HEK293 (cell line): Measurements from ENCODE around the gene KIAA1328.

Experiments
- IKZF3 ChIP-seq: fragments of 450-650 bp; IDR thresholded peaks from 2 replicates; pipeline ENCODE4 v1.5.0; 2018; ENCODE audit warnings: missing biosample characterization, mild to moderate bottlenecking, missing genetic modification characterization, moderate library complexity
- ZNF146 ChIP-seq: fragments of 450-650 bp; formaldehyde crosslinking; IDR thresholded peaks from 2 replicates; pipeline ENCODE4 v1.5.1; 2016; ENCODE audit warnings: missing biosample characterization, missing genetic modification characterization
- ZNF366 ChIP-seq: fragments of 450-650 bp; formaldehyde crosslinking; conservative IDR thresholded peaks from 2 replicates; pipeline ENCODE4 v1.5.1; 2016; ENCODE audit warnings: missing biosample characterization, missing genetic modification characterization
- ZNF394 ChIP-seq: fragments of 450-650 bp; formaldehyde crosslinking; IDR thresholded peaks from 2 replicates; pipeline ENCODE4 v1.5.1; 2016; ENCODE audit warnings: missing biosample characterization, missing genetic modification characterization, mild to moderate bottlenecking, moderate library complexity, borderline replicate concordance
- ZNF670 ChIP-seq: fragments of 450-650 bp; formaldehyde crosslinking; IDR thresholded peaks from 2 replicates; pipeline ENCODE4 v1.5.1; 2016; ENCODE audit warnings: missing biosample characterization, missing genetic modification characterization, low read depth
- ZNF792 ChIP-seq: fragments of 450-650 bp; formaldehyde crosslinking; IDR thresholded peaks from 2 replicates; pipeline ENCODE4 v1.5.1; 2016; ENCODE audit warnings: missing biosample characterization, missing genetic modification characterization
- TF ChIP-seq, protein P1 (sequence below): sonication (generic); formaldehyde crosslinking; IDR thresholded peaks from 2 replicates; pipeline ENCODE4 v1.8.1; 2022; ENCODE audit warnings: mild to moderate bottlenecking, moderate library complexity, missing genetic modification reagents
- TF ChIP-seq, protein P2 (sequence below): fragments of 450-650 bp; formaldehyde crosslinking; IDR thresholded peaks from 2 replicates; pipeline ENCODE4 v1.5.1; 2016; ENCODE audit warnings: missing biosample characterization, missing genetic modification characterization
- TF ChIP-seq, protein P3 (sequence below): fragments of 450-650 bp; formaldehyde crosslinking; IDR thresholded peaks from 2 replicates; pipeline ENCODE4 v1.5.1; 2016; ENCODE audit warnings: missing biosample characterization, missing genetic modification characterization
- TF ChIP-seq, protein P4 (sequence below): fragments of 450-650 bp; IDR thresholded peaks from 2 replicates; pipeline ENCODE4 v1.5.1; 2018; ENCODE audit warnings: missing biosample characterization, missing genetic modification characterization

DNA sequence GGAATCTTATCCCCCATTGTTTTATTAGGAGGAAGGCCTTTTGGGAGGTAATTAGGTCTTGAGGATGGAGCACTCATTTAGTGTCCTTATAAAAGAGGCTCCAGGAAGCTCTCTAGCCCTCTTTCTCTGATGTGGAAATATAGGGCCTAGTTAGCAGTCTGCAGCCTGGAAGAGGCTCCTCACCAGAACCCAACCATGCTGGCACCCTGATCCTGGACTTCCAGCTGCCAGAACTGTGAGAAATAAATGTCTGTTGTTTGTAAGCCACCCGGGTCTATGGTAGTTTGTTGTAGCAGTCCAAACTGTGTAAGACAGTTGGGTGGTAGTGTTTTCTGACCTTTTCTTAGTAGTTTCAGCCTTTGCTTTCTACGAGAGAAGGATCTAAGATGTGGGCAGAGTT is 100.7 kb downstream of the KIAA1328 start:
- TF ChIP-seq ZNF792 (tag by site-specific recombination): no peak
- TF ChIP-seq ZNF366 (tag by site-specific recombination): no peak
- TF ChIP-seq, protein P1, sequence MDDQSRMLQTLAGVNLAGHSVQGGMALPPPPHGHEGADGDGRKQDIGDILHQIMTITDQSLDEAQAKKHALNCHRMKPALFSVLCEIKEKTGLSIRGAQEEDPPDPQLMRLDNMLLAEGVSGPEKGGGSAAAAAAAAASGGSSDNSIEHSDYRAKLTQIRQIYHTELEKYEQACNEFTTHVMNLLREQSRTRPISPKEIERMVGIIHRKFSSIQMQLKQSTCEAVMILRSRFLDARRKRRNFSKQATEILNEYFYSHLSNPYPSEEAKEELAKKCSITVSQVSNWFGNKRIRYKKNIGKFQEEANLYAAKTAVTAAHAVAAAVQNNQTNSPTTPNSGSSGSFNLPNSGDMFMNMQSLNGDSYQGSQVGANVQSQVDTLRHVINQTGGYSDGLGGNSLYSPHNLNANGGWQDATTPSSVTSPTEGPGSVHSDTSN: no peak
- no peak for TF ChIP-seq IKZF3 (tag by site-specific recombination)
- TF ChIP-seq, protein P2, sequence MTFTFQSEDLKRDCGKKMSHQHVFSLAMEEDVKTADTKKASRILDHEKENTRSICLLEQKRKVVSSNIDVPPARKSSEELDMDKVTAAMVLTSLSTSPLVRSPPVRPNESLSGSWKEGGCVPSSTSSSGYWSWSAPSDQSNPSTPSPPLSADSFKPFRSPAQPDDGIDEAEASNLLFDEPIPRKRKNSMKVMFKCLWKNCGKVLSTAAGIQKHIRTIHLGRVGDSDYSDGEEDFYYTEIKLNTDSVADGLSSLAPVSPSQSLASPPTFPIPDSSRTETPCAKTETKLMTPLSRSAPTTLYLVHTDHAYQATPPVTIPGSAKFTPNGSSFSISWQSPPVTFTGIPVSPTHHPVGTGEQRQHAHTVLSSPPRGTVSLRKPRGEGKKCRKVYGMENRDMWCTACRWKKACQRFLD (tag by site-specific recombination): no peak
- TF ChIP-seq ZNF394 (tag by site-specific recombination): no peak
- TF ChIP-seq, protein P3, sequence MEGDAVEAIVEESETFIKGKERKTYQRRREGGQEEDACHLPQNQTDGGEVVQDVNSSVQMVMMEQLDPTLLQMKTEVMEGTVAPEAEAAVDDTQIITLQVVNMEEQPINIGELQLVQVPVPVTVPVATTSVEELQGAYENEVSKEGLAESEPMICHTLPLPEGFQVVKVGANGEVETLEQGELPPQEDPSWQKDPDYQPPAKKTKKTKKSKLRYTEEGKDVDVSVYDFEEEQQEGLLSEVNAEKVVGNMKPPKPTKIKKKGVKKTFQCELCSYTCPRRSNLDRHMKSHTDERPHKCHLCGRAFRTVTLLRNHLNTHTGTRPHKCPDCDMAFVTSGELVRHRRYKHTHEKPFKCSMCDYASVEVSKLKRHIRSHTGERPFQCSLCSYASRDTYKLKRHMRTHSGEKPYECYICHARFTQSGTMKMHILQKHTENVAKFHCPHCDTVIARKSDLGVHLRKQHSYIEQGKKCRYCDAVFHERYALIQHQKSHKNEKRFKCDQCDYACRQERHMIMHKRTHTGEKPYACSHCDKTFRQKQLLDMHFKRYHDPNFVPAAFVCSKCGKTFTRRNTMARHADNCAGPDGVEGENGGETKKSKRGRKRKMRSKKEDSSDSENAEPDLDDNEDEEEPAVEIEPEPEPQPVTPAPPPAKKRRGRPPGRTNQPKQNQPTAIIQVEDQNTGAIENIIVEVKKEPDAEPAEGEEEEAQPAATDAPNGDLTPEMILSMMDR (tag by site-specific recombination): no peak
- TF ChIP-seq, protein P4, sequence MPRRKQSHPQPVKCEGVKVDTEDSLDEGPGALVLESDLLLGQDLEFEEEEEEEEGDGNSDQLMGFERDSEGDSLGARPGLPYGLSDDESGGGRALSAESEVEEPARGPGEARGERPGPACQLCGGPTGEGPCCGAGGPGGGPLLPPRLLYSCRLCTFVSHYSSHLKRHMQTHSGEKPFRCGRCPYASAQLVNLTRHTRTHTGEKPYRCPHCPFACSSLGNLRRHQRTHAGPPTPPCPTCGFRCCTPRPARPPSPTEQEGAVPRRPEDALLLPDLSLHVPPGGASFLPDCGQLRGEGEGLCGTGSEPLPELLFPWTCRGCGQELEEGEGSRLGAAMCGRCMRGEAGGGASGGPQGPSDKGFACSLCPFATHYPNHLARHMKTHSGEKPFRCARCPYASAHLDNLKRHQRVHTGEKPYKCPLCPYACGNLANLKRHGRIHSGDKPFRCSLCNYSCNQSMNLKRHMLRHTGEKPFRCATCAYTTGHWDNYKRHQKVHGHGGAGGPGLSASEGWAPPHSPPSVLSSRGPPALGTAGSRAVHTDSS (tag by site-specific recombination): no peak
- TF ChIP-seq ZNF670 (tag by site-specific recombination): no peak
- no peak for TF ChIP-seq ZNF146 (tag by site-specific recombination)
